Stimulated activated CD4-positive, alpha-beta T cell treated with anti-CD3 and anti-CD28 coated beads, Interleukin-12 subunit alpha, Interleukin-12 subunit beta, amount 100 ng/mL, for 4 hours (primary cell): Measurements from ENCODE around the gene ADIPOQ.
"Not testable (repeated sequence)": the region's sequence is repeated elsewhere in the genome, so short reads cannot be mapped to it uniquely, and the experiment has no call there.

ENCODE experiments used
- DNase-seq: peaks from one replicate; pipeline ENCODE4 v3.0.0-alpha.2; 2020

ADIPOQ gene

DNA sequence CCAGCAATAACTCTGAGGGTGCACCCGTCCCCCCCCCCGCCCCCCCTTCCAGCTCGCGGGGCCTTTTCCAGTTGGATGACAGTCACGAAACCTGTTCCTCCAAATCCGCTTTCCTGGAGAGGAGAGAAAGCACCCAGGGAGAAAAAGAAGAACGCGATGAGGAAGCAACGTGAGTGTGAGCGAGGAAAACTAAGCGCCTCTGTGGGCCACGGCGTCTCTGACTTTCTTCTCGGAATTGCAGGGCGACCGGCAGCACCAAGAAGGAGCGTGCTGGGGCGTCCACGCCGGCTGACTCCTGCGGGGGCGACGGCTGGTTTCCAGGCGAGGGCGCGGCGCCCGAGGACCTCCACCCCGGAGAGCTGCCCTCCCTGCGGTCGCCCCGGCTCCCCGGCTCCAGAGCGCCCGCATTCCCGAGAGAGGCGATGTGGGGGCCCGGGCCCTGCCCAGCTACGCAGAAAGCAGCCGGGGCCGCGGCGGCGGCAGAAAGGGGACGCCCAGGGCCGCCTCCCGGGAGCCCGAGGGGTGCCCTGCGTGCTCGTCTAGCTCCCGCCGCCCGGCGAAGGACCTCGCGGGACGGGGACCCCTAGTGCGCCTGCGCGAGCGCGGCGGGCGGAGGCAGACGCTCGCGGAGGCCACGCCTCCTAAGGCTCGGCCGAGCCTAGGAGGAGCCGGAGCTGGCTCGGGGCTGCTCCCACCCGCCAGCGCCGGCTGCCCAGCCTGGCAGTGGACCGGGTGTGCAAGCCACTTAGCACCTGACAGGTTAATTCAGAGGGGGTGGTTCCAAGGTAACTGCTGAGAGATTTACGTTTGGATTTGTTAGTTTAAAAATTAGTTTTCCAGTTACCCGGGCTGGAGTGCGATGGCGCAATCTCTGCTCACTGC is 15.3 kb upstream of the ADIPOQ start:
- DNase-seq: peak; percentile 83

GRCh38 chr3:186828340-186828739 is 14.2 kb upstream of the ADIPOQ start:
- DNase-seq: no peak

GRCh38 chr3:186831798-186832197 is 10.7 kb upstream of the ADIPOQ start:
- no peak for DNase-seq

DNA sequence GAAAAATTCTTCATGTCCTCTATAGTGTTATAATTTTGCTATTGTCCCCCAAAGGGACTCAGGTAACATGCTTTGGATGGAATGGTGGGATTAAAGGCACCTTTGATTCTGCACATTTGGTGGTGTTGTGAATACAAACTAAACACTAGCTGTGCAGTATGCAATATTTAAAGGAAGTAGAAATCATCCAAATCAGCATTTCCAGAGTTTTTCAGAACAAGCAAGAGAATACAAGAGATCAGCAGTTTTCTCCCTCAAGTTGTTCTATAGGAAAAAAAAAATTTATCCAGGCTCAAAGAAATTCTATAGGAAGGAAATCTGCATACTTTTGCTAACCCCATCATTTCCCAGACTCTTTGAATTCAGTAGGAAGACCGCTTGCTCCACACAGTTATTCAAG is 10.2 kb upstream of the ADIPOQ start:
- DNase-seq: no peak

- no peak for DNase-seq
These were observed 2.5 kb upstream of the ADIPOQ start for GRCh38 chr3:186839874-186840641.

GRCh38 chr3:186841620-186842019 is 890 bp upstream of the ADIPOQ start:
- DNase-seq: no peak

GRCh38 chr3:186843039-186843432 is 526 bp downstream of the ADIPOQ start:
- DNase-seq: no peak

GRCh38 chr3:186844908-186845307 is 2.4 kb downstream of the ADIPOQ start:
- no peak for DNase-seq

DNA sequence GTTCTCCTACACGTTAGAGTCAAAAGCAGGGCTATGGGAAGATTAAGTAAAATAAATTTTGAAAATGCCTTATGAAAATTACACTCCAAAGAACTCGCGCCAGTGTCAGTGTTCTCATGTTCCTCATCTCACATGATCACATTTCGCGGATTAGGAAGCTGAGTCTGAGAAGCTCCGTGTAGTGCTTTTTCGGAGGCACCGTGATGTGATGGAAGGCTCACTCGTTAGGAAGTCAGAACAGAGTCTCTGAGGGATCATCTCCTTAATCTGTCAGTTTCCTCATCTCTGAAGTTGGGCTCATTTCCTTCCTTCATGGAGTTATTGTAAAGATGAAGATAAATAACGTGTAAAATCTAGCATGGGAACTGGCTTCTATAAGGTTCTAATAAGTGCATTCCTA is 3.2 kb downstream of the ADIPOQ start:
- no peak for DNase-seq

GRCh38 chr3:186847437-186847836 is 4.9 kb downstream of the ADIPOQ start:
- DNase-seq: no peak

- DNase-seq: no peak
These were observed 7.0 kb downstream of the ADIPOQ start for GRCh38 chr3:186849374-186849975.

- DNase-seq: not testable (repeated sequence)
These were observed 9.3 kb downstream of the ADIPOQ start for GRCh38 chr3:186851835-186852234.

DNA sequence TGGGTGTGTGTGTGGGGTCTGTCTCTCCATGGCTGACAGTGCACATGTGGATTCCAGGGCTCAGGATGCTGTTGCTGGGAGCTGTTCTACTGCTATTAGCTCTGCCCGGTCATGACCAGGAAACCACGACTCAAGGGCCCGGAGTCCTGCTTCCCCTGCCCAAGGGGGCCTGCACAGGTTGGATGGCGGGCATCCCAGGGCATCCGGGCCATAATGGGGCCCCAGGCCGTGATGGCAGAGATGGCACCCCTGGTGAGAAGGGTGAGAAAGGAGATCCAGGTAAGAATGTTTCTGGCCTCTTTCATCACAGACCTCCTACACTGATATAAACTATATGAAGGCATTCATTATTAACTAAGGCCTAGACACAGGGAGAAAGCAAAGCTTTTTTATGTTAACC is 10.5 kb downstream of the ADIPOQ start:
- DNase-seq: no peak

- no peak for DNase-seq
These were observed 11.6 kb downstream of the ADIPOQ start for GRCh38 chr3:186854146-186854545.

GRCh38 chr3:186854954-186855353 is 12.4 kb downstream of the ADIPOQ start:
- DNase-seq: no peak

DNA sequence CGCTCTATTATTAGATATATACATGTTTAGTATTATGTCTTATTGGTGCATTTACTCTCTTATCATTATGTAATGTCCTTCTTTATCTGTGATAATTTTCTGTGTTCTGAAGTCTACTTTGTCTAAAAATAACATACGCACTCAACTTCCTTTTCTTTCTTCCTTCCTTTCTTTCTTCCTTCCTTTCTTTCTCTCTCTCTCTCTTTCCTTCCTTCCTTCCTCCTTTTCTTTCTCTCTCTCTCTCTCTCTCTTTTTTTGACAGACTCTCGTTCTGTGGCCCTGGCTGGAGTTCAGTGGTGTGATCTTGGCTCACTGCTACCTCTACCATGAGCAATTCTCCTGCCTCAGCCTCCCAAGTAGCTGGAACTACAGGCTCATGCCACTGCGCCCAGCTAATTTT is 15.2 kb downstream of the ADIPOQ start:
- no peak for DNase-seq

DNA sequence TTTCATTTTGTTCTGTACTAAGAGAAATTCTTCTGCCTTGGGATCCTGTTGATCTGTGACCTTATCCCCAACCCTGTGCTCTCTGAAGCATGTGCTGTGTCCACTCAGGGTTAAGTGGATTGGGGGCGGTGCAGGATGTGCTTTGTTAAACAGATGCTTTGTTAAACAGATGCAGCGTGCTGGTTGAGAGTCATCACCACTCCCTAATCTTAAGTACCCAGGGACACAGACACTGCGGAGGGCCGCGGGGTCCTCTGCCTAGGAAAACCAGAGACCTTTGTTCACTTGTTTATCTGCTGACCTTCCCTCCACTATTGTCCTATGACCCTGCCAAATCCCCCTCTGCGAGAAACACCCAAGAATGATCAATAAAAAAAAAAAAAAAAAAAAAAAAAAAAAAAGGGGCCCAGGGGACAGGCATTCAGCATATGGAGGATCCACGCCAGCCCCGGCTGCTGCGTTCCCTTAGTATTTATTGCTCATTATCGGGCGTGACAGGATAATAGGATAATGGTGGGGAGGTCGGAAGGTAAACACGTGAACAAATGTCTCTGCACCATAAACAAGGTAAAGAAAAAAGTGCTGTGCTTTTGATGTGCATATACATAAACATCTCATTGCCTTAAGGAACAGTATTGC is 22.8 kb downstream of the ADIPOQ start:
- DNase-seq: not testable (repeated sequence)

GRCh38 chr3:186866095-186866494 is 23.6 kb downstream of the ADIPOQ start:
- not testable (repeated sequence) for DNase-seq

- DNase-seq: no peak
These were observed 27.0 kb downstream of the ADIPOQ start for GRCh38 chr3:186869253-186870100.

DNA sequence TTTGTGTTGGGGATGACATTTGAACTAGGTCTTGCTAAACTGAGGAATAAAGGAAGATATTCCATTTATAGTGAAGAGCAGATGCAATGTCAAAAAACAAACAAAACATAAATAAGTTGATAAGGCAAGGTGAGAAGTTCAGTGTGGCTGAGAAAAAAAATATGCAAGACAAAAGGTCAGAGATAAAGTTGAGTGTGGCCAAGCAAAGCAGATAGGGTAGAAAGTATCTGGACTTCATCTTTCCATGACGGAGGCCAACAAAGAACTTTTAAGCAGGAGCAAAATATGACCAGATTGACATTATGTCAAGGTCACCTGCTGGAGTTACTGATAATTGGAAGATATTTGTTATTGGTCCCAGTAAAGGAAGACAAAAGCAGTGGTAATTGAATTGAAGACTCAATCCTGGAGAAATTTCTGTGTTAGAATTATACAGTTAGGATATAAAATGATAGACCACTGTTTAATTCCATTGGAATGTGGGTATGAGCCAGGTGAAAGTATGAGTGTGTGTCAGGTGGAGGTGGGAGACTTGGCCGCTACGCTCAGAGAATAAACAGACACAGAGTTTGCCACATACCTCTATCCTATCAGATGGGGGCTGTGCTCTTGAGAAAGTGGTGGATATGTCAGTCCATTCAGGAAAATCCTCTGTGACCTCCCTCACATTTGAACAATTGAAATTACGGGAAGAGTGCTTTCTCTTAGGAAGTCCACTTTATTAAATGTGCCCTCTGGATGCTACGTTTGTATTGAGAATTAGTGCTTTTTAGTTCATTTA is 28.1 kb downstream of the ADIPOQ start:
- DNase-seq: no peak

- no peak for DNase-seq
These were observed 29.0 kb downstream of the ADIPOQ start for GRCh38 chr3:186871403-186871924.
